ENCODE data around the gene C13orf42. TPM values are rescaled to one million over a fixed set of nuclear protein-coding genes. Genes with fewer than 3 reads are reported as not detected.

Gene C13orf42
- total RNA-seq, 2 donors from 2014 or later, result not detected

DNA sequence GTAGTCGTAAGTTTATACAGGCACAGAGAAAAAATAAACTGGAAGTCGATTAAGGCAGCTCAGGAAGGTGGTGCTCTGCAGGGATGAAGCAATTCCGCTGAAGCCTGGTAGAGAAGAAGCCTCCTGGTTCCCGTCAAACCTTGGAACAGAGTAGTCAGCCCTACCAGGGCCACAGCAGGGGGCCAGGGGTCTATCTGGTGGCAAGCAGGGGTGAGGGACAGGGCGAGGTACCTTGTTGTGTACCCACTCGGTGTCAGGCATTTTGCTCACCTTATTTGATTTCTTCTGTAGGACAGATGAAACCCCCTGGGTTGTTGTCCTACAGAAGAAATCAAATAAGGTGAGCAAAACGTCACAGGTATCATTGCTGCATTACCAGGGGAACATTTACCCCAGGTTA, 70.6 kb downstream of the C13orf42 start:
- Histone ChIP-seq H3K27me3 (no peaks in the 10 kb centered on the region), H3K27ac (no peak overlapping the region), H3K4me1 (no peaks in the 10 kb centered on the region), H3K9me3 (no peaks in the 10 kb centered on the region), H3K36me3 (replicated peaks in 1 of 2; ENCODE audit: insufficient read depth in 1 of 2, low read depth in 2 of 2) (no peaks in the 10 kb centered on the region), H3K4me3 (no peak overlapping the region)
- no peak for TF ChIP-seq POLR2A (IDR thresholded peaks at IDR 0.05)
- DNase-seq (no peak), ATAC-seq (no peak)
- 67 to 69% methylated on average over 7 of the region's 7 CpGs for WGBS, 2 donors
- intact Hi-C loops (cut with DNase I), result no loop called here

DNA sequence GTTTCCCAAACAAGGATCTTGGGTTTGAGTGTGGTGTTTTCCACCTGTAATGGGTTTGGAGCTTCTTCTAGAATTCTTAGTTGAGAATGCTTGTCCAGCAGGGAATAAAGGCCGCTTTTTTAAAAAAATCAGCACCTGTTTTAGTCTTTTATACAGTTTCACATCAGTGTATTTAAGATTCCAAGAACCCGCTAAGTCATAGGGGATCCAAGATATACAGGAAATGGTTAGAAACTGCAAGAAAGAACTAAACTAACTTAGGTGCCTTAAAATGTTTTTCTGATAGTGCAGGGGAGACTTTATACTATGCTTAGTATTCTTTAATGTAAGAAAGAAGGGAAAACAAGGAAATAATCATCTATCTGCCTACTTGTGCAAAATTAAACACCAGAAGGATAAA, 74.7 kb downstream of the C13orf42 start:
- TF ChIP-seq CTCF (IDR thresholded peaks at IDR 0.05), result no peak
- no peak for TF ChIP-seq POLR2A (IDR thresholded peaks at IDR 0.05)
- intact Hi-C loops (cut with DNase I), result no loop called here
- H3K9me3 ChIP-seq, result no peaks in the 10 kb centered on the region
- H3K27ac ChIP-seq, result no peak overlapping the region
- WGBS, 2 donors, result 81 to 93% methylated on average over 2 of the region's 2 CpGs
- no peaks in the 10 kb centered on the region for H3K27me3 ChIP-seq
- ATAC-seq (no peak), DNase-seq (no peak)
- no peaks in the 10 kb centered on the region for H3K4me1 ChIP-seq
- H3K36me3 ChIP-seq (replicated peaks in 1 of 2; ENCODE audit: insufficient read depth in 1 of 2, low read depth in 2 of 2), result no peaks in the 10 kb centered on the region
- H3K4me3 ChIP-seq, result no peak overlapping the region

- H3K36me3 ChIP-seq (replicated peaks in 1 of 2; ENCODE audit: insufficient read depth in 1 of 2, low read depth in 2 of 2), result no peaks in the 10 kb centered on the region
- intact Hi-C loops (cut with DNase I), result no loop called here
- H3K9me3 ChIP-seq, result no peaks in the 10 kb centered on the region
- no peaks in the 10 kb centered on the region for H3K27me3 ChIP-seq
- DNase-seq (no peak), ATAC-seq (no peak)
- H3K4me3 ChIP-seq, result no peak overlapping the region
- no peak overlapping the region for H3K27ac ChIP-seq
- TF ChIP-seq CTCF (IDR thresholded peaks at IDR 0.05), result no peak
- no peak for TF ChIP-seq POLR2A (IDR thresholded peaks at IDR 0.05)
- H3K4me1 ChIP-seq, result no peaks in the 10 kb centered on the region
- WGBS, 2 donors, result 56 to 80% methylated on average over 2 of the region's 2 CpGs
Observed at GRCh38 chr13:51035978-51036377, 75.1 kb downstream of the C13orf42 start.

GRCh38 chr13:51035469-51035868, 75.6 kb downstream of the C13orf42 start:
- TF ChIP-seq POLR2A (IDR thresholded peaks at IDR 0.05) (no peak), CTCF (IDR thresholded peaks at IDR 0.05) (no peak)
- DNase-seq, result no peak
- no peaks in the 10 kb centered on the region for H3K36me3 ChIP-seq (replicated peaks in 1 of 2; ENCODE audit: insufficient read depth in 1 of 2, low read depth in 2 of 2)
- no peaks in the 10 kb centered on the region for H3K27me3 ChIP-seq
- no peak for ATAC-seq
- no peaks in the 10 kb centered on the region for H3K4me1 ChIP-seq
- no peak overlapping the region for H3K27ac ChIP-seq
- no peak overlapping the region for H3K4me3 ChIP-seq
- WGBS, 2 donors, result 80 to 86% methylated on average over 3 to 4 of the region's 4 CpGs
- H3K9me3 ChIP-seq, result no peaks in the 10 kb centered on the region
- intact Hi-C loops (cut with DNase I), result no loop called here

DNA sequence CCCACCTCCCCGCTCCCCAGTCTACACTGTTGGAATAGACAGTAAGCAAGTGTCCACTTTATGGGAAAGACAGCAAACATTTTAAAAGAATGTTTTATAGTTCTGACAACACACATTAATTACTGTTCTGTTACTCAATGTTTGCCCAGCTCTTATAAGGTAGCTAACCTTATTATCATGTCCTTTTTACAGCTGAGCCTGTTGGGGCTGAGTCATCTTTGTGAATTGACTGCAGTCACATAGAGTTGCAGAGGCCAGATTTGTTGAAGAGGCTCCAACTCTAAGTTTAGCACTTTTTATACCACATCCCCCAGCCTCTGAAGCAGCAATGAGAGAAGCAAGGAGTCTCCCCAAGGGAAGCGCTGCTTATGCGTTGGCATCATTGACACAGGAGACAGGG, 76.2 kb downstream of the C13orf42 start:
- no peak for ATAC-seq
- no peak for DNase-seq
- WGBS, 2 donors, result 96 to 100% methylated on average over 2 to 3 of the region's 3 CpGs

More for the DNA sequence above, 76.2 kb downstream of the C13orf42 start:
- intact Hi-C loops (cut with DNase I), result no loop called here
- H3K36me3 ChIP-seq (replicated peaks in 1 of 2; ENCODE audit: insufficient read depth in 1 of 2, low read depth in 2 of 2), result no peaks in the 10 kb centered on the region
- no peaks in the 10 kb centered on the region for H3K9me3 ChIP-seq
- TF ChIP-seq POLR2A (IDR thresholded peaks at IDR 0.05) (no peak), CTCF (IDR thresholded peaks at IDR 0.05) (no peak)
- no peaks in the 10 kb centered on the region for H3K4me1 ChIP-seq
- H3K27ac ChIP-seq, result no peak overlapping the region
- no peak overlapping the region for H3K4me3 ChIP-seq
- H3K27me3 ChIP-seq, result no peaks in the 10 kb centered on the region
